ENCODE measurements around the gene SMCO2.
"Not testable (repeated sequence)": the region's sequence is repeated elsewhere in the genome, so short reads cannot be mapped to it uniquely, and the experiment has no call there.

The SMCO2 gene

DNA sequence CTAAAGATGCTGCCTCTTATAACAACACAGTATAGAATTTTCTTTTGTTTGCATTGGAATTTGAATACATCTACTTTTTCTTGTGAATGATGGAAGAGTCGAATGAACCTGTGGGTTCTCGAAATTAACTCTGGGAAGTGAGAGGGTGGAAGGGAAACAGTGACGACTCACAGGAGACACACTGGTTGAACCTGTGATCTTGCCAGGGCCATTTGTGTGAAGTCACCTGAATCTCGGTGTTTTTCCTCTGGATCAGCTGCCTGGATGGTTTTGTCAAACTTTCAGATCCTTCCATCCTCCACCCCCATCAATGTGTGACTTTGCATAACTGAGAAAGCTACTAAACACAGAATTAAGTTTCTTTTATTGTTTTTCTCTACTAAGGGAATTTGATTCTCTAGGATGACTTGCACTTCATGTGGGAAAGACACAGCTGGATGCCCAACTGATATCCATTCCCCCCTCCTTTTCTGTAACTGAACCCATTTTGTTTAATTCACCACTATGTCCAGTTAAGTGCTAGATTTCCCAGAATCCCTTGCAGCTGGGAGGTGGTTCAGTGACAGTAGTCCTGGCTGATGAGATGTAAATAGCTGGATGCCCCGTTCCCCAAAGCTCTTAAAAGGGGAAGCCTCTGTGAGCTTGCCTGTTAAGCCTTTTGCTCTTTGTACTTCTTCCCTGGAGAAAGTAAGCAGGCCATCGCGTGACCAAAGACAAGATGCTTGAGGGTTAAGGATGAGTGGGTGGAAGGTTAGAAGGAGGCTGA, 83.8 kb downstream of the SMCO2 start:
- no peak for DNase-seq

- DNase-seq, result no peak
Measured at GRCh38 chr12:27531896-27532295, 85.4 kb downstream of the SMCO2 start.

DNA sequence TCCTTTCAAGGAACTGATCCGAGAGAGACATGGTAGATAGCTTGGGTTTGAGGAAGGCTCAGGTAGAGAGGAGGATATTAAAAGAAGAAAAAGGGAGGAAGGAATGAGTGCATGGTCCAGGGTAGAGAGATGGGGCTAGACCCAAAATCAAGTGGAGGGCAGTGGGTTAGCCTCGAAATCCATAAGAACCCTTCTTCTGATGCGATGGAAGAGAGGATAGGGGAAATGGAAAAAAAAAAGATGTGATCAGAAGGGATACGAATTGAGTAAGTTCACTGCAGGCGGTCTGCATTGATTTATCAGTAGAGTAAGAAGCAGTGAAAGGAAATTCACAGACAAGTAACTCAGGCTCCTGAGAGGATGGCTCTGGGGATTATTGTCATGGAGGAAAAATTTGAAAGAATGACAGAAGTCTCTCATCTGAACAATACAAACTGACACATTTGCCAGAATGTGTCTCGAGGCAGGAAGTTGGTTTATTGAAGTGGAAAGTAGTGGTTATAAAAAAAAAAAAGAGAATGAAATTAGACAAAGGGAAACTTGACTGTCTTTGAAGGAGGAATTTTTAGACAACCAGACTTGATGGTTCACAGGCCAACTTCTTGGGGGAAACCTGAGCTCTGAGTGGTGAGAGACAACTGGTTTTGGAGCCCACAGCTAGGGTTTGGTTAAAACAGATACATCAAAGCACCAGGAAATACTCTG, 87.7 kb downstream of the SMCO2 start:
- no peak for DNase-seq

- DNase-seq, result no peak
Measured at GRCh38 chr12:27534765-27535161, 88.2 kb downstream of the SMCO2 start.

- no peak for DNase-seq
Measured at GRCh38 chr12:27535318-27535717, 88.8 kb downstream of the SMCO2 start.

DNA sequence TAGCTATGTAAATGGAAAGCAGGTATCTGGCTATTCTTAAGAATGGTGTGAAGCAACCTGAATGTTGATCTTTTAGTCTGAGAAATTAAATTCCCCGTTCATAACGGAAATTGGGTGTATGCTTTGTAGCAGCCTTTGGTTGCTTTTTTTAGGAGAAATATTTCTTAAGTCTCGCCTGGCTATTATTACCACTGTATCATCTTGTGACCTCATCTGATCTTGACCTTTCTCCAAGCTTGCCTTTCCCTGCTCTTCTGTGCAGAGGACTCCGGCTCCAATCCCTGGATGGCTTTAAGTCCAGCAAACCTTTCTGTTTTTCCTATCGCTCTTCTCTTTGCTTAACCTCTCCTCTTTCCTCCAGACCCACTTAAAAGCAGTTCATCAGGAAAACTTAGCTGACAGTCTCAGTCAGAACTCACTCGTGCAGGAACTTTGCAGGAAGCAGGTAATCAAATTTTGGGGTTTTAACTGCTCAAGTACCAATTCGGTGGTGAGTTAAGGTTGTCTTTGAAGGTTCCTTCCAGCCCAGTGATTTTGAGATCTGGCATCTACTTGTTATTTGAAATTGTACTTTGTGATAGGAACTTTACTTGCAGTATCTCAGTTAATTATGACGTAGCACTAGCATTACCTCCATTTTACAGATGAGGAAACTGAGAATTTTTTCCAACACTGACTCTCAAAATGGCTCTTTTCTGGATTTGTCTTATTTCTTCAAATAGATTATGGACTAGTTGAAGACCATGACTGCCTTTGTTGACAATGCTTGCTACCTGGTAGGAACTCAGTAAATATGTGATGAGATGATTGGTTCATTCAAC, 91.5 kb downstream of the SMCO2 start:
- no peak for DNase-seq

DNA sequence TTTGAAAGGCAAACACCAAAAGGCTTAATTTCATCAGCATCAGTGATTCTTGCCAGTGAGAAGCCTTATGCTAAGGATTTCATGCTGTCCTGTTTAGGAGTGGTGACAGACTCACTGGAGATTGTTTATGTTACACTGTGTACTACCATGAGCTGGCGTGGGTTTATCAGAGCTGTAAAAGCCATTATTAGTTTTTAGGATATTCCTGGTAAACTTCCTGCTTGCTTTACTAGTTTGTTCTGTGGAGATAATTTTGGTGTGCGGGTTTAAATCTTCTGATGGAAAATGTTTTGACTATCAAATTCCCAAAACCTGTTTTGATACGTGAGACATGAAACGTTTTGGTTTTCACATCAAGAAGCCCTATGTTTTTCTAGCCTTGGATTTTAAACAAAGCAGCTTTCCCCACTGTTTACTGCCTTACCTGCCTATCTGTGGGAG, 92.7 kb downstream of the SMCO2 start:
- DNase-seq, result no peak

GRCh38 chr12:27541031-27541719, 94.6 kb downstream of the SMCO2 start:
- no peak for DNase-seq

GRCh38 chr12:27542628-27543027, 96.1 kb downstream of the SMCO2 start:
- DNase-seq, result no peak

DNA sequence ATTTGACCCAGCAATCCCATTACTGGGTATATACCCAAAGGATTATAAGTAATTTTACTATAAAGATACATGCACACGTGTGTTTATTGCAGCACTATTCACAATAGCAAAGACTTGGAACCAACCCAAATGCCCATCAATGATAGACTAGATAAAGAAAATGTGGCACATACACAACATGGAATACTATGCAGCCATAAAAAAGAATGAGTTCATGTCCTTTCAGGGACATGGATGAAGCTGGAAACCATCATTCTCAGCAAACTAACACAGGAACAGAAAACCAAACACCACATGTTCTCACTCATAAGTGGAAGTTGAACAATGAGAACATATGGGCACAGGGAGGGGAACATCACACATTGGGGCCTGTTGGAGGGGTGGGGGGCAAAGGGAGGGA, 98.3 kb downstream of the SMCO2 start:
- not testable (repeated sequence) for DNase-seq

DNA sequence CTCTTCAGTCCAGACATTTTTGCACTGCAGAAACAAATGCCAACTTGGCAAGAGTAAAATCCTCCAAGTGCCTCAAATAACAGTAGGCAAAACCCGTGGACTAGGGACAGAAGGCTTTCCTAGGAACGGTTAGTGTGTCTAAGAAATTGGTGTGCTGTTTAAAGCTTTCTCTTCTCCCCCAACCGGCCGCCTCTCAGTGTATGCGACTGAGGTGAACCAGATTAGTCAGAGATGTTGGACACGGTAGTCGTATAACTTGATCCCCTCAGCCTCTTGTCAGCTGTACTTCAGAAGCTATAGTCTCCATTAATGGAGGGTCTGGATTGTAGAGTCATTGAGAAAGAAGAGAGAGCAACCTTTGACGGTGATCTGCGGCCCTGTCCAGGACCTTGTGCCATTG, 99.1 kb downstream of the SMCO2 start:
- no peak for DNase-seq

- no peak for DNase-seq
Measured at GRCh38 chr12:27547592-27547991, 101.1 kb downstream of the SMCO2 start.

DNA sequence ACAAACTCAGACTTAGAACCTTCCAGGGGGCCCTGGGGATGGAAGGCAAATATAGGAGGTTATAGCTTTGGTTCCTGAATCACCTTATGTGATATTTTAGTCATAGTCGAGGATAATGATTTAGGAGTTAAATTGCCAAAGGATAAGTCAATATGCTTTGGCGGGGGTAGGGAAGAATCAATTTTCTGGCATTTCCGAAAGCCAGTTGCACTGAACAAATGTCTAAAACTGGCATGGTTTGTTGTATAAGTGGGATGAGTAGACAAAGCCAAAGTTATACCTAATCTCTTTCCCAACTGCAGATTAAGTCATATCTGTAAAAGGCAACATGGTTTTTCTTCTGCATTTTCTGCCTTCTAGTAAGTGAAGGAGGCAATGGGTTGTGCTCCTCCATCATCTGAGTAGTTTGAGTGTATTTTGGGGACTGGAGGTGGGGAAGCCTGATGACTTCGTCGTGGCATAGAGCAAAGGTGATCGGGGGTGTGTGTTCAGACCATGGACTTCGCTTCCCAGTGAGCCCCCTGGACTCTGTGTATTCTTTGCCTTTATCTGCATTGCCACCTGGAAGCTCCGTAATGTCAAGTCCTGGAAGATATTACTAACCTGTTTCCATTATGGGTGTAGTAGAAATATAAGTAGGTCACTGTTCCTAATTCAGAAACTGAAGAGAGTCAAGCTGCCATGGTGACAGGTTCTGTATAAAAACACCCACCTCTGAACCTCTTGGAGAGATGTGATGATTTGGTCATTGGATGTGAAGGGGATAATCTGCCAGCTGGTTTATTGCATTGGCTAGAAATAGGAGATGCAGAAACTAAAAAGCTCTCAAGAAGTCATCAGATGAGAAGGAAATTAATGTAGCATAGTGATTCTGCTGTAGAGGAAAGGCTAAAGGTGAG, 102.0 kb downstream of the SMCO2 start:
- DNase-seq, result no peak

GRCh38 chr12:27549236-27549800, 102.8 kb downstream of the SMCO2 start:
- no peak for DNase-seq

GRCh38 chr12:27549801-27550652, 103.5 kb downstream of the SMCO2 start:
- peak; percentile 25 for DNase-seq

DNA sequence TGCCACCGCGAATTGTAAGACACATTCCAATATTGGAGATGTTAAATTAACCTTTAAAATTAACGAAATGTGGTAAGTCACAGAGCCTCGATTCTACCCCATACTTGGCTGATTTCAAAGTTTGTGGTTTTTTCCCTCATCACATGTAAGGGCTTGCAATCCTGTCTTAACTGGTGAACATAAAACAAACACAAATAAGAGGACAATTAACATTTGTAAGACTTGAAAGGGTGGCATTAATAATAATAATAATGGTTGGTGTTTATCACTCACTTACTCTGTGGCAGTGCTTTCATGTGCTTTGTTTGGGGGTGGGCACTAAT, 104.1 kb downstream of the SMCO2 start:
- no peak for DNase-seq

DNA sequence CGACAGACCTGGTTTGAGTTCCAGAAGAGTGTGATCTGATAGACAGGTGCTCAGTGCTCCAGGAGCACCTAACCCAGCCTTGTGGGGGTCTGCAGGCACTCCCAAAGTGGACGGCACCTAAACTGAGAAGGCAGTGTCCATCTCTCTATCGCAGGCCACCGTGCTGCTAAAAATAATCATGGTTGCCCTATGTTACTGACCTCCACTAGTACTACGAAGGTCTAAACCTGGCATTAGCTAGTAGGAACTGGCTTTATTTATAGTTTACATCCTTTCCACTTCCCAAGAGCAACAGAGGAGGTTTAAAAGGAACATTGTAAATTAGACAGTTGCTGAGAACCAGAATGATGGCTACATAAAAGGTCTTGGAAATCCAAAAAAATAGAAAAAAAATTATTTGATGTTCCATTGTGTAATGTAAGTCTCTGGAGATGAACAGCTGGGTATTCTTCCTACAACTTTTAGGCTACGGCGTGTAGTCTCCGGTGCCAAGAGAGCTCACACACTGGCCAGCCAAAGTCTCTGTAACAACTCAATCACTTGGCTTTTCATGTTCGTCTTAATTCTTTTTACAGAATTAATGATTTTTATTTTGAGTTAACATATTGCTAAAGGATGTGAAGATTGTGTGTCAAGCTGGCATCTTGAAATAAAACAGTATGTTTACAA, 104.8 kb downstream of the SMCO2 start:
- DNase-seq, result no peak
